Measurements from ENCODE around the gene MLH1. TPM values are rescaled to one million over a fixed set of nuclear protein-coding genes. Genes with fewer than 3 reads are reported as not detected.

MLH1 gene
- total RNA-seq, 1 experiment from 2014 or later = 47.2 TPM

GRCh38 chr3:37039161-37039846 lies 46.0 kb downstream of the MLH1 start (continued):
- TF ChIP-seq KAT7 (CRISPR knock-in tag; IDR thresholded peaks at IDR 0.05; ENCODE audit: borderline replicate concordance) (no peak), MYBL2 (CRISPR knock-in tag; IDR thresholded peaks at IDR 0.05) (no peak), CDX4 (CRISPR knock-in tag; IDR thresholded peaks at IDR 0.05; ENCODE audit: borderline replicate concordance) (no peak), E2F1 (CRISPR knock-in tag; IDR thresholded peaks at IDR 0.05) (no peak), EMX1 (CRISPR knock-in tag; IDR thresholded peaks at IDR 0.05) (no peak)

- H3K27me3 Mint-ChIP-seq (ENCODE audit: low read depth) = no peaks in the 10 kb centered on the region
- ChIA-PET POLR2A (no interaction called here), CTCF (no interaction called here)
- ATAC-seq (no peak), DNase-seq (ENCODE audit: low spot score) (no peak)
- no peak overlapping the region for H3K4me3 Mint-ChIP-seq
- H3K27ac Mint-ChIP-seq = no peak overlapping the region
- H3K9me3 Mint-ChIP-seq = no peaks in the 10 kb centered on the region
- peaks cover 42% of the 10 kb centered on the region for H3K36me3 Mint-ChIP-seq
- TF ChIP-seq ATF2 (CRISPR knock-in tag; IDR thresholded peaks at IDR 0.05; ENCODE audit: borderline replicate concordance, low read depth) (no peak), ZNF219 (CRISPR knock-in tag; IDR thresholded peaks at IDR 0.05; ENCODE audit: borderline replicate concordance) (no peak), GRHL2 (CRISPR knock-in tag; IDR thresholded peaks at IDR 0.05; ENCODE audit: insufficient replicate concordance, severe bottlenecking) (no peak), CREM (CRISPR knock-in tag; IDR thresholded peaks at IDR 0.05) (no peak), PRDM15 (CRISPR knock-in tag; IDR thresholded peaks at IDR 0.05) (no peak), JAZF1 (CRISPR knock-in tag; IDR thresholded peaks at IDR 0.05) (no peak), E2F1 (CRISPR knock-in tag; IDR thresholded peaks at IDR 0.05) (no peak), SP1 (CRISPR knock-in tag; conservative IDR thresholded peaks at IDR 0.05) (no peak), SMAD4 (CRISPR knock-in tag; IDR thresholded peaks at IDR 0.05) (no peak), IRF1 (CRISPR knock-in tag; IDR thresholded peaks at IDR 0.05) (no peak)
- H3K4me1 Mint-ChIP-seq = no peaks in the 10 kb centered on the region
Measured at GRCh38 chr3:37040231-37040630, 46.9 kb downstream of the MLH1 start.

Data from WTC11 (cell line).